Smooth muscle cell of the brain vasculature (primary cell): ENCODE results near the gene STX8.

Experiments
- DNase-seq: peaks from one replicate; pipeline ENCODE4 v3.0.0-alpha.2; 2012; ENCODE audit warnings: low read depth, low spot score

The STX8 gene

DNA sequence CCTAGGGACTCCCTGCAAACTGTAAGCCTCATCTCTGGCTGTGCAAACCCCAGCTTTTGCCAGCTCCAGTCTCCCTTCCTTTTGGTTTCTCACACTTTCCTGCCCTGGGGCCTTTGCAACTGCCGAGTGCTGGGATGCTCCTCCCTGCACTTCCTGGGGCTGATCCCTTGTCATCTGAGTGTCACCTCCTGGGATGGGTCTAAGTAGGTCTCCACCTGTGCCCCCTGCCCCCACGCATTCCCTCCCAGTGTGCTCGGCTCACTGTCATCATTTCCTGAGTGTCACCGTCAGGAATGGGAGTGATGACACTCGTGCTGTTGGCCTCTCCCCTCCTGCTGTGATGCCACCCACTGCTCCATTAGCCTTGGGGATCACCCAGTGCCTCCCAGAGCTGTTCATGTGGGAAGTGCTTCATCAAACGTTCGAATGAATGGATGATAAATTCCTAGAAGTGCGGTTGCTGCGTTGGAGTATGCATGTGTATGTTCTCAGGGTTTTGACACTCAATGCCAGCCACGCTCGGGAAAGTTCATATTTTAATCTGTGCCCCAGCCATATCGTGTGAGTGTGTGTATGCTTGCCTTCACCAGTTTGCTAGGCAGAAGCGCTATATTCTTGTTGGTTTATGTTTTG lies 364.4 kb downstream of the STX8 start:
- DNase-seq = no peak

DNA sequence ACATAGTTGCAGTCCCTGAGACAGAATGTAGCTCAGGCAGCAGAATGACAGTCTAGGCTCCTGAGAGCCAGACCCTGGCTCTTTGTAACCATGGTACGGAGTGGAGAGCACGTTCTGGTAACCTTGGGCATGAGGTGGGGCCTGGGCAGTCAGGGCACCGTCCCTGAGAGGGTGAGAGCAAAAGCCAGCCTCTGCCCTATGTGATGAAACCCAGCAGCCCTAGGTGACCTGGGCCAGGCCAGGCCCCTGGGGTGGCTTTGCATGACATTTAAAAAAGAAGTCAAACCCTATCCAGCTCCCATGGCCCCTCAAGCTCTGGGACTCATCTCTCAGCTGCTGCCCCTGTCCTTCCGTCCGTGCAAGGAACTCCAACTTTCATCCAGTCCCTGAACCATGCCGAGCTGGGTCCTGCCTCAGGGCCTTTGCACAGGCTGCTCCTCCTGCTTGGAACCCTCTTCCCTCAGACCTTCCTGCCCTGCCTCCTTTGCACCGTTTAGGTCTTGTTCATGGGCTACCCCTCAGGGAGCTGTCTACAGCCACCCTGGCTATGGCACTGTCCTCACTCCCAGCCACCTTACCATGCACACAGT lies 365.7 kb downstream of the STX8 start:
- DNase-seq = no peak

DNA sequence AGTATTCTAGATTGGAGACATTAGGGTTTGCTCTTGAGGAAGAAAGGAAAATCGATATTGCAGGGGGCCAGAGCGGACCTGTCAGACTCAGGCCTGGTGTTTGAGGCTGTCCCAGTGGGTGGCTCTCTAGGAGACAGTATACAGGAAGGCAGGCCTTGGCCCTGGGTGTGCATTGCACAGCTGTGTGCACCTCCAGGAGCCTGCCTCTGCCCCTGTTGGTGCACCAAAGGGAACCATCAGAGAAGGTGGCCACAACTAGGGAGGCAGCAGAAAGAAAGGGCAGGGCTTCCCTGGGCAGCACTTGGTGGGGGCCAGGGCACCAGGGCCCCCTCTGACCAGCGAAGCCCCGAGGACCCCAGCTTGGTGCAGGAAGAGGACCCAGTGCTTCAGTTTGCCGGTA lies 366.3 kb downstream of the STX8 start:
- no peak for DNase-seq

DNA sequence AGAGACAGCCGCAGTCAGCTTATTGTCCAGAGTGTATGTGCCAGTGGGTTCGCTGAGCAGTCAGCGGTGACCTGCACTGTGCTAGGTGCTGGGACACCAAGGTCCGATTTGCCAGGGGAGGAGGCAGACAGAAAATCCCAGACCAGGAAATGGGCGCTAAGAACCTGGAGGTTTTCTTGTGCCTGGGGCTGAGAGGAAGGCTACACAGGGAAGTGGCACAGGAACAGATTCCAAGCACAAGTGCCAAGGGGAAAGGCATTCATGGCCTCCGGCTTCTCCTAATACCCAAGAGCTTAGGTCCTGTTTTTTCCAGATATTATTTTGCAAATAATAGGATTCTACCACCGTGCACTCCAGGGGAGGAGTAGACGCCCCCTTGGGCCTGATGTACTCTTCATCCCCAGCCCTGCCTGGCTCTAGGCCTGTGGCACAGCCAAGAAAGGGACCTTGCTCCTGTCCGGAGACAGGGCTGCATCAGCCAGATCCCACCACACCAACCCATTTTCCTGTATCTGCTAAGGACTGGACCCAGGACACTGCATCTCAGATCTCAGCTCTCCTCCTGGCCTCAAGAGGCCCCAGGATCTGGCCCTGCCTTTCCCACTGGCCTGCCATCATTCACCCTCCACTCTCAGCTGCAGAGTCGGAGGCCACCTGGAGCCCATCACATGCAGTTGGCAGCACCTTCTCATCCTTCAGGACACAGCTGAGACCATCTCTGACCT lies 367.1 kb downstream of the STX8 start:
- no peak for DNase-seq

DNA sequence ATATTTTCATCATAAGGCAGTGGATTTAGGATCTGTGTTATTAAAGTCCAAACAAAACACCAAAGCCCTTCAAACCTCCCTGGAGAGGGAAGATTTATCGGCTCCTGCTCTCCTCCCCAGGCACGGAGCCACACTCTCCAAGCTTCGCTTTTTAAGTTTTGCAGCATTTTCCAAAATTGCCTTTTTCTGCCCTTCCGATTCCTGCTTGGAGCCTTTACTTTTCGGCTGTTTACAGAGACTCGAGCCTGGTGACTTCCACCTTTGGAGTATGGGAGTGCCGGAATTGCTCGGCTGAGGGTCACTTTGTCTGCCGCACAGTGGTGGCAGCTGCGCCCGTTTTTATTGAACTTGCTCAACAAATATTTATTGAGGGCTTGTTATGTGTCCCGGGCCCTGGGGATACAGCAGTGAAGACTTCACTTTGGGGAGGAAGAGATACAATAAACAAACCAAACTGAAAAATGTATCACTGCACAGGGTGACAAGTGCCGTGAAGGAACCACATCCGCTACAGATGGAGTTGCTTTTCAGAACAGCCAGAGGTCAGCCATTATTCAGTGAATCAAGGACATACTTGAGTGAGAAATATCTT lies 368.8 kb downstream of the STX8 start:
- DNase-seq = no peak

DNA sequence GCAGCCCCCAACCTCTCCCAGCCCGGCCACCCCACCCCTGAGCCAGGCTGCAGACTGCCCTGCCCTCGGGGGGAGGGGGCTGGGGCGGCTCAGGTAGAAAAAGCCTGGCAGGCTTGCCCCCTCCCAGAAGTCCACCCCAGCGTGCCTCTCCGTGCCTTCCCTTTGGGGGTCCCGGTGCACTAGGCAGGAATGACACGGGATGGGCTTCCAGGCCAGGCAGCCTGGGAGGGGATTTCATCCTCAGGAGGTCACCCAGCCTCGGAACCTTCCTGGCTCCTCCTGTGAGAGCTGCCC lies 369.3 kb downstream of the STX8 start:
- DNase-seq = no peak

DNA sequence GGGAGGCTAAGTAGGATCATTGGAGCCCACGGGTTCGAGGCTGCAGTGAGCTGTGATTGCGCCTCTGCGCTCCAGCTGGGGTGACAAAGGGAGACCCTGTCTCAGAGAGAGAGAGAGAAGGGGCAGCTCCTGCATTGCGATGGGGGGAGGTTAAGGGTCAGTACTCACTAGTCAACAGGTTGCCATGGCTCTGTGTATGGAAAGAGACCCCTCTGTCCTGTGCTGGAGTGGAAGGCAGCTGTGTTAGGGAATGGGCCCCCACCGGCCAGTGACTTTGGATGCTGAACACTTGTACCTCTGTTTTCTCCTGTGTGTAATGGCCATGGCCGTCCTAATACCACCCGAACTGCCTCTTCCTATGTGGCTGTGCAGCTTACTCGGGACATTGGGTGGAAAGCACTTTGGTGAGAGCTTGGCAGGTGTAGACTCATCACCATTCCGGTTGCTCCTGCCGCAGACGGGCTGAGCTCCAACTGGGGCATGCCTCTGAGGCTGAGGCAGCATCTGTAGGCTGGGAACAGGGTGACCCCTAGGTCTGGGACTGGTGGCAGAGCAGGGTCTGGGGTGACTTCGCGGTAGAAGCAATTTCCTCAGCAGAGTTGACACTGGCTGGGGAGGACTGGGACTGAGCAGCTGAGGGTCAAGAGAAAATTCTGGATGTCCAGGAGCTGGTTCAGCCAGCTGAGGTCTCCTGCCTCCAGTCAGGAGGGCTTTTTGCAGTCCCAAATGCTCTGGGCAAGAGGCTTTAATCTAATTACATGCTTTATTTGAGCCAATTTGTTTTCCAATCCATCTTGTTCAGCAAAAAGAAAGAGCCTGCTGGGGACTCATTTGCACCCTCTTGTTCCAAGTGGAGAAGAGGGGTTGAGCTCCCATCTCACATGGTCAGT lies 369.9 kb downstream of the STX8 start:
- DNase-seq = no peak

DNA sequence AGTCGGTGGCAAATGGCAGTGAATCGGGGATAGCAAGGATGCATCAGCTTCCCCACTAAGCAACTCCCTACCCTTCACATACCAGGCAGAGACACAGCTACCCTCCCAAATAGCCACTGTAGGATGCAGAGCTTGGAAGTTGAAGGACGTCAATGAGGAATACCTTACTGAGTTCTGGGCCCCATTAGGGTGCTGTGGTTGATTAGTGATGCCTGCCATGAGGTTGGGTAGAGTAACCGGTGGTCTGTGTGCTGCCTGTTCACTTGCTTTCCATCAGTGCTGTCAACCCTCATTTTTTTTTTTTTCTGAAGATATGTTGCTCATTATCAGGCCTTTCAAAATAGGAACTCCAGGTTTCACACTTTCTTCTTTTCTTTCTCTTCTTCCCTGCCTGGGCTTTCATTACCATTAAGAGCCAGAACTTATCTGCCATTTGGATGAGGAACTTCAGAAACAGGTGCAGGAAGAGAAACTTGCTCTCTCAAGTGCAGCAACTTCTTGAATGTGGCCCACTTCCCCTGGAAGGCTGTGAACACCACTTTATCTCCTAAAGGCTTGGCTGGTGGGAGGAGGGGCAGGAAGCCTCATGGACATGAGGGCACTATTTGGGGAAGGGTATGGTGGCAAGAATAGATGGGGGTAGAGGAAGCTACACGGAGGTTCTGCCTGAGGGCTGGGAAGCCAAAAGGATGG lies 370.8 kb downstream of the STX8 start:
- DNase-seq = no peak

DNA sequence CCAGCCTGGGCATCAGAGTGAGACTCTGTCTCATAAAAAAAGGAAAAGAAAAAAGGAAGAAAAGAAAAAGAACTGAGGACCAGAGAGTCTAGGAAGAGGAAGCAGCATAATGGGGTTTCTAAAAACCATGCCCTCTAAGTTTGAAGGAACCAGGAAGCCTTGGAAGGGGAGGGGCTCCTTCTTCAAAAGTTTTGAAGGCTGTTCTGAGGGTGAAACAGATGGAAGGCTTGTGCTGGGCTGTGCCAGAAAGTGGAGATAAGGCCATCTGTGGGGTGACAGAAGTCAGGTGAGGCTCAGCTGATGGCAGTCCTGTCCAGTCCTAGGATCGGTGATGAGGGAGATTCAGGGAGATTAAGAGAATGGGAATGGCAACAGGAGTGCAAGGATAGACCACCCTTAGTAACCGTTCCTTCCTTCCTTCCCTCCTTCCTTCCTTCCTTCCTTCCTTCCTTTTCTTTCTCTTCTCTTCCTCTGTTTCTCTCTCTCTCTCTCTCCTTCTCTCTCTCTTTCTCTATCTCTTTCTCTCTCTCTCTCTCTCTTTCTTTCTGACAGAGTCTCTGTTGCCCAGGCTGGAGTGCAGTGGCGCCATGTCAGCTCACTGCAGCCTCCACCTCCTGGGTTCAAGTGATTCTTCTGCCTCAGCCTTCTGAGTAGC lies 371.7 kb downstream of the STX8 start:
- no peak for DNase-seq

DNA sequence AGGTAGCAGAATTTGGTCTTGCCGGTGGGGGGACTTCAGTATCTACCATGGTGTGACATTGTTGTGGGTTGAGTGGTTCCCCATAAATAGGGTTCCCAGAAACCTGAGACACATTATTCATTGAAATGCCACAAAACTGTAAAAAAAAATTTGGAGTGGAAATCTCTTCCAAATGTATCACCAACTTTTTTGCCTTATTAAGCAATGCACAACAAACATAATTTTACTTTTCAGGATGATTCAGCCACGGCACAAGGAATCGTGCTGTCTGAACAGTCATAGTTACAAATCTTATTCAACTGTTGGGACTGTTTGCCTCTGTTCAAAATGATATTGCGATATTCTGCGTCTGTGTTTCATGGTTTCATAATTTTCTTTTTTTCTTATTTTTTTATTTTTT lies 373.1 kb downstream of the STX8 start:
- DNase-seq = no peak

DNA sequence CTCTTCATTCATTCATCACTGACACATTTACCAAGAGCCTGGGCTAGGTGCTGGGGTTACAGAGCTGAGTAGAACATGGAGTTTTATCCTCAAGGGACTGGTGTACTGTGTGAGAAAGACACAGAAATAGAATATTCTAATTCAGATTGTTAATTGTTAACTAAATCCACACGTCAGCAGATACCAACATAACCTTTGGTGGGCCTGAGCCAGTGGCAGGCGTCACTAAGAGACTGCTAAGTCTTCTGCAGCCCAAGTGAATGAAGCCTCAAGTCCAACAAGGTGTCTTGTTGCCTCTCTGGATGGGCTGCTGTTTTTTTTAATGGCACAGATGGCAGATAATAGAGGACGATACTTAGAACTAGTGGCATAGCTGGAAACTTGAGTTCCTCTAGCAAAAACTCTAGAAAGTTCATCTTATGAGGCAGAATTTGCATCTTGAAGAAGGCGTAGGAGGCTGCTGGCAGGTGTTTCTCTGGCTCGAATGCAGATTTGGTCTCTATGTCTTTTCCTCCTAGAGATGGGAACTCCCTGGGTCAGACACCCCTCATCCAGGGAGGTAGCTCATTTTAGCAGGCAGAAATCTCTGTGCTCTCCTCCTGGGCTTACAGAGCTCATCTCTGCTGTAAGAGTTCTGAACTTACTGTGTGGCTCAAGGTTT lies 374.8 kb downstream of the STX8 start:
- DNase-seq = no peak
